PFSK-1 (cell line): Measurements from ENCODE around the gene SLC2A4.

Experiments
- FOXP2 ChIP-seq: optimal IDR thresholded peaks from 2 replicates; pipeline ENCODE3; 2011; ENCODE audit warnings: borderline replicate concordance, control low read depth, inconsistent platforms; ENCODE audit not compliant: insufficient read depth; ENCODE audit errors: extremely low read length, extremely low read depth
- SIN3A ChIP-seq: IDR thresholded peaks from 2 replicates; pipeline ENCODE4 v1.6.1; 2012; ENCODE audit warnings: mild to moderate bottlenecking, low read length, moderate library complexity, borderline replicate concordance; ENCODE audit not compliant: insufficient read depth
- TAF1 ChIP-seq: IDR thresholded peaks from 2 replicates; pipeline ENCODE4 v1.6.1; 2012; ENCODE audit warnings: low read length, control low read depth, borderline replicate concordance; ENCODE audit not compliant: insufficient read depth
- TF ChIP-seq, protein P1 (sequence below), 2 experiments: IDR thresholded peaks; 2 replicates each; pipeline versions ENCODE4 v1.6.1 to v1.8.0; 2011 to 2012; ENCODE audit warnings: low read depth in 2 of 2, low read length in 2 of 2, control low read depth in 1 of 2, inconsistent platforms in 1 of 2, mild to moderate bottlenecking in 1 of 2, moderate library complexity in 1 of 2; ENCODE audit not compliant: insufficient read depth in 1 of 2

DNA sequence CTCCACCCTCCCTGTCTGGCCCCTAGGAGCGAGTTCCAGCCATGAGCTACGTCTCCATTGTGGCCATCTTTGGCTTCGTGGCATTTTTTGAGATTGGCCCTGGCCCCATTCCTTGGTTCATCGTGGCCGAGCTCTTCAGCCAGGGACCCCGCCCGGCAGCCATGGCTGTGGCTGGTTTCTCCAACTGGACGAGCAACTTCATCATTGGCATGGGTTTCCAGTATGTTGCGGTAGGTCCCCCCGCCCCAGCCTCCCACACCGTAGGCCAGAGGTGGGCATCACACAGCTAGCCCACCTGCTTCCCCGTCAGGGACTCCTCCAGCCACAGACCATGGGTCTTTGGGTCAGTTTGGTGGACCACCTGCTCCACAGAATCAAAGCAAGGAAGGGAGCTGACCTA is 4.2 kb downstream of the SLC2A4 start:
- TF ChIP-seq, protein P1, sequence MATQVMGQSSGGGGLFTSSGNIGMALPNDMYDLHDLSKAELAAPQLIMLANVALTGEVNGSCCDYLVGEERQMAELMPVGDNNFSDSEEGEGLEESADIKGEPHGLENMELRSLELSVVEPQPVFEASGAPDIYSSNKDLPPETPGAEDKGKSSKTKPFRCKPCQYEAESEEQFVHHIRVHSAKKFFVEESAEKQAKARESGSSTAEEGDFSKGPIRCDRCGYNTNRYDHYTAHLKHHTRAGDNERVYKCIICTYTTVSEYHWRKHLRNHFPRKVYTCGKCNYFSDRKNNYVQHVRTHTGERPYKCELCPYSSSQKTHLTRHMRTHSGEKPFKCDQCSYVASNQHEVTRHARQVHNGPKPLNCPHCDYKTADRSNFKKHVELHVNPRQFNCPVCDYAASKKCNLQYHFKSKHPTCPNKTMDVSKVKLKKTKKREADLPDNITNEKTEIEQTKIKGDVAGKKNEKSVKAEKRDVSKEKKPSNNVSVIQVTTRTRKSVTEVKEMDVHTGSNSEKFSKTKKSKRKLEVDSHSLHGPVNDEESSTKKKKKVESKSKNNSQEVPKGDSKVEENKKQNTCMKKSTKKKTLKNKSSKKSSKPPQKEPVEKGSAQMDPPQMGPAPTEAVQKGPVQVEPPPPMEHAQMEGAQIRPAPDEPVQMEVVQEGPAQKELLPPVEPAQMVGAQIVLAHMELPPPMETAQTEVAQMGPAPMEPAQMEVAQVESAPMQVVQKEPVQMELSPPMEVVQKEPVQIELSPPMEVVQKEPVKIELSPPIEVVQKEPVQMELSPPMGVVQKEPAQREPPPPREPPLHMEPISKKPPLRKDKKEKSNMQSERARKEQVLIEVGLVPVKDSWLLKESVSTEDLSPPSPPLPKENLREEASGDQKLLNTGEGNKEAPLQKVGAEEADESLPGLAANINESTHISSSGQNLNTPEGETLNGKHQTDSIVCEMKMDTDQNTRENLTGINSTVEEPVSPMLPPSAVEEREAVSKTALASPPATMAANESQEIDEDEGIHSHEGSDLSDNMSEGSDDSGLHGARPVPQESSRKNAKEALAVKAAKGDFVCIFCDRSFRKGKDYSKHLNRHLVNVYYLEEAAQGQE (IDR thresholded peaks at IDR 0.05; ENCODE audit: insufficient read depth in 1 of 2, low read depth in 2 of 2, low read length in 2 of 2): no peak
- TF ChIP-seq FOXP2 (no peak), TAF1 (no peak), SIN3A (no peak)
